Measurements from ENCODE around the gene TEX12. TPM values are rescaled to one million over a fixed set of nuclear protein-coding genes. Genes with fewer than 3 reads are reported as not detected.
A peak's percentile ranks its signal among the peaks of the same experiment; 100 is the strongest.

Gene TEX12
- total and polyA plus RNA-seq, 2 of the 4 experiments (the other 2 are of a cell fraction): 0.12 TPM; not detected in 1

DNA sequence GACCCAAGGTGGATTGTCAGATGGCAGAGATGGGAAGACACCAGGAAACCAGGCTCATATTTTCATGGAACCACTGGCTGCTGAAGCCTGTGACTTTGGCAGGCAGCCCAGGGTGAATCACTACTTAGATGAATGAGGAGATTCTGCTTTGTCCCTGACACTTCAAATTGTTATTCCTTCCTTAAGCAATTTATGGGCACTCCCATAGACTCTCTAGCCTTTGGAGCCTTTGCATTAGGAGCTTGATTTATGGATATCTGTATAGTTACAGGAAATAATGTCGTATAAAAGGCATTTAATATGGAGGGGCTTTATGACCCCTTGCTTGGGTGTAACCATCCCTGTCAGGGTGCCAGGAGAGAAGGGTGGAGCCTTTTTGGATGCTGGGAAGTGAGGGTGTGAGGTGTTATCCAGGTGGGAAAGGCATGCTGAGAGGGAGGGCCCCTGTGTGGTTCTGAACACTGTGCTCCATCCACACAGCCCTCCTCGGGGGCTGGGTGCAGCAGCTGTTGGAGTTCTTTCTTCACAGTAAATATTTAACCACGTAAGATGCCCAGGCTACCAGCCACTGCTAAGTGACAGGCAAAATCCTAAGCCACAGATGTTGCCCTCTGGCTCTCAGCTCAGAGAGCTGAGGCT is 38.6 kb upstream of the TEX12 start:
- H2AK5ac ChIP-seq (ENCODE audit: low read depth, low read length): peak overlapping the region; percentile 81
- H4K91ac ChIP-seq (ENCODE audit: insufficient read depth, low read depth, low read length): peak overlapping the region; percentile 25; the same call in 1 of the 2 replicates
- no peaks in the 10 kb centered on the region for H3K27me3 ChIP-seq (ENCODE audit: control insufficient read depth, insufficient read depth, low read length)
- H3K36me3 ChIP-seq (ENCODE audit: control insufficient read depth, insufficient read depth, low read length): no peaks in the 10 kb centered on the region
- peak overlapping the region; percentile 49; the same call in 1 of the 2 replicates for H2BK120ac ChIP-seq (ENCODE audit: low read depth, low read length)
- 0 out of 4 replicates have a peak overlapping the region, but pooled peaks of 1 of the 2 experiments have one; percentile 19 for H4K8ac ChIP-seq (ENCODE audit: low read depth in 2 of 2, low read length in 2 of 2)
- WGBS, 2 experiments (ENCODE audit: extremely low coverage in 2 of 2, insufficient read length in 1 of 2): no CpG with 5 or more reads among the region's 3 CpGs
- TF ChIP-seq RCOR1 (IDR thresholded peaks at IDR 0.05; ENCODE audit: insufficient replicate concordance, low read length) (no peak), MAFK (IDR thresholded peaks at IDR 0.05; ENCODE audit: low read depth, low read length) (no peak), CEBPB (IDR thresholded peaks at IDR 0.05; ENCODE audit: low read depth, low read length) (peak; percentile 46; the same call in 1 of the 2 replicates)
- TF ChIP-seq, protein P1, sequence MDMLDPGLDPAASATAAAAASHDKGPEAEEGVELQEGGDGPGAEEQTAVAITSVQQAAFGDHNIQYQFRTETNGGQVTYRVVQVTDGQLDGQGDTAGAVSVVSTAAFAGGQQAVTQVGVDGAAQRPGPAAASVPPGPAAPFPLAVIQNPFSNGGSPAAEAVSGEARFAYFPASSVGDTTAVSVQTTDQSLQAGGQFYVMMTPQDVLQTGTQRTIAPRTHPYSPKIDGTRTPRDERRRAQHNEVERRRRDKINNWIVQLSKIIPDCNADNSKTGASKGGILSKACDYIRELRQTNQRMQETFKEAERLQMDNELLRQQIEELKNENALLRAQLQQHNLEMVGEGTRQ (IDR thresholded peaks at IDR 0.05; ENCODE audit: low read depth, low read length): no peak
- ChIA-PET CTCF (interaction anchor here (1.8 kb wide), 1 partner anchor 15 kb away, joined by 5 read pairs; no protein-coding TSS in a partner anchor), POLR2A (ENCODE audit: unreplicated experiment) (no interaction called here)
- no peak overlapping the region for H3K9ac ChIP-seq (ENCODE audit: low read depth, low read length)
- ATAC-seq (ENCODE audit: low read depth) (peak; percentile 90), DNase-seq (peak; percentile 85)
- H3K4ac ChIP-seq (ENCODE audit: low read depth, low read length): peak overlapping the region; percentile 52
- H3K4me1 ChIP-seq (ENCODE audit: control insufficient read depth, insufficient read depth, low read length): peaks cover 7% of the 10 kb centered on the region
- no peaks in the 10 kb centered on the region for H3K79me1 ChIP-seq (ENCODE audit: low read depth in 1 of 2, low read length in 2 of 2)
- peak overlapping the region; percentile 44; the same call in 1 of the 2 replicates for H2BK20ac ChIP-seq (ENCODE audit: low read depth, low read length)
- H2AK9ac ChIP-seq (replicated peaks; ENCODE audit: low read depth, low read length, poor library complexity): no peak overlapping the region
- H2BK5ac ChIP-seq (ENCODE audit: low read depth, low read length, poor library complexity, severe bottlenecking): no peak overlapping the region
- no peak overlapping the region for H3K27ac ChIP-seq (ENCODE audit: insufficient read depth, low read length)
- BruUV-seq (replicated peaks): no TSS peak
- no peak overlapping the region for H3K56ac ChIP-seq (ENCODE audit: extremely low read depth, insufficient read depth, low read length)
- peak overlapping the region; percentile 16; the same call in 1 of the 2 replicates for H3K14ac ChIP-seq (replicated peaks; ENCODE audit: low read depth, low read length)
- intact Hi-C loops (cut with micrococcal nuclease): no loop called here
- no peak overlapping the region for H3K18ac ChIP-seq (ENCODE audit: low read depth, low read length)
- in situ Hi-C loops (cut with MboI; ENCODE audit: low sequenced_read_pairs): no loop called here
- peak overlapping the region; percentile 40; the same call in 1 of the 3 replicates for H2BK15ac ChIP-seq (ENCODE audit: low read depth, low read length)
- no peaks in the 10 kb centered on the region for H4K20me1 ChIP-seq (ENCODE audit: insufficient read depth, low read length)
- H3K9me1 ChIP-seq (ENCODE audit: insufficient read depth, low read length): peaks cover 6% of the 10 kb centered on the region
- H3K9me3 ChIP-seq (ENCODE audit: control insufficient read depth, insufficient read depth, low read length): no peaks in the 10 kb centered on the region
- H3K23ac ChIP-seq (ENCODE audit: low read depth, low read length): peak overlapping the region; percentile 9; the same call in 1 of the 2 replicates
- no peak overlapping the region for H3K4me2 ChIP-seq (ENCODE audit: low read depth, low read length)
- dilution Hi-C loops (cut with HindIII; ENCODE audit: low sequenced_read_pairs, unreplicated experiment): no loop called here
- H3K4me3 ChIP-seq (ENCODE audit: insufficient read depth, low read depth, low read length): no peak overlapping the region
- H4K5ac ChIP-seq (ENCODE audit: low read depth, low read length): no peak overlapping the region
- H2AFZ ChIP-seq (replicated peaks; ENCODE audit: low read length, poor library complexity): peak overlapping the region; percentile 51

Data from IMR-90 (cell line).